Stimulated activated CD8-positive, alpha-beta memory T cell treated with anti-CD3 and anti-CD28 coated beads, Interleukin-15, amount 100 ng/mL, for 48 hours (primary cell): ENCODE data around the gene ADCK1.
"Not testable (repeated sequence)": the region's sequence is repeated elsewhere in the genome, so short reads cannot be mapped to it uniquely, and the experiment has no call there.

Source experiments
- DNase-seq, 2 donors: peaks; one replicate each; pipeline ENCODE4 v3.0.0-alpha.2; 2020; ENCODE audit warnings: low read depth in 2 of 2

The ADCK1 gene

DNA sequence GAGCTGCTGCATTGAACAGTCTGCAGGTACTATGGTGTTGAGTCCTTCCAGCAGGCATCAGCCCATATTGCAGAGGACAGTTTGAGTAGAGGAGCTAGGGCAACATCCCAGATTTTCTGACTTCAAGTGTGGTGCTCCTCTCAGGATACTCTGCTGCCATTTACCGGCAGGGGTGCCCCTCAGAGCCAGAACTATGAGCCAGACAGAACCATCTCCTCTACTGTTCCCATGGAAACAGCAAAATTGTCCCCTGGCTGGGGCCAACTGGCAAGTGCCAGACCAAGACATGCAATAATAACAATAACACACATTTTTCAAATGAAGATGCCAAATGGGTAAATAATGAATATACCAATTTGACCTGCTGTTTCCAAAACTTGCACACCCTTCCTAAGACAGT, 102.9 kb downstream of the ADCK1 start:
- DNase-seq, result no peak

DNA sequence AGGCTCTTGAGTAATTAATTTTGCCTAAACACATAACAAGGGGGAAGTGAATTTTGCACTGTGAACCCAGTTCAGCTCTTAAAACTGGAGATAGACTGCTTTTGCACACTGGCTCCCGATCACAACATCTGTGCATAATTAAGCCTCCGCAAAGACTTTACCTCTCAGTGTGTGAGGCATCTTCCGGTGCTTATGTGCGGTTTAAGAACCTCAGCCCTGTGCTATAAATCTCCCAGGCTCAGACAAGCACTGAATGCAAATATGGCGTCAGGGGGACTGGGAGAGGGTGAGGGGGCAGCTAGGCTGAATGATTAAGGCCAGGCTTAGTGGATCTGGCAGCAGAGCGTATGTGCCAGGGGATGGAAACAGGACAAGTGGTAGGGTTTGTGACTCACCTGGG, 103.3 kb downstream of the ADCK1 start:
- DNase-seq, result no peak

- no peak for DNase-seq
These were observed 104.2 kb downstream of the ADCK1 start for GRCh38 chr14:77903937-77904617.

DNA sequence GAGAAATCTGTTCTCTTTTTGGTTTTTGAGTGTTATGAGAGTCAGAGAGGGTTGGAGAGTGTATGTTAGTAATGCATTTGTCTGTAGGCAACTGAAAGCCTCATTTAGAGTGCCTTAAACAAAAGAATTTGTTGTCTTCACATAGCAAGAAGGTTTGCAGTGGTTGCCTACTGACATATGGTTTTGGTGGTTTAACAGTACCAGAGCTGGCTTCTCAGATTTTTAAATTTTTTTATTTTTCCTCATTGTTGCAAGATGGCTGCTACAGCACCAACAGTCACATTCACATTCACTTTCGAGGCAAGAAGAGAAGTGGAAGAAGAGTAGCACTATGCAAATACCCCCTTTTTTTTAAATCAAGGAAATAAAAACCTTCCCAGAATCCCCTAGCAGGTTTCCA, 106.5 kb downstream of the ADCK1 start:
- DNase-seq, result no peak

- DNase-seq, result no peak
These were observed 108.9 kb downstream of the ADCK1 start for GRCh38 chr14:77908847-77909246.

DNA sequence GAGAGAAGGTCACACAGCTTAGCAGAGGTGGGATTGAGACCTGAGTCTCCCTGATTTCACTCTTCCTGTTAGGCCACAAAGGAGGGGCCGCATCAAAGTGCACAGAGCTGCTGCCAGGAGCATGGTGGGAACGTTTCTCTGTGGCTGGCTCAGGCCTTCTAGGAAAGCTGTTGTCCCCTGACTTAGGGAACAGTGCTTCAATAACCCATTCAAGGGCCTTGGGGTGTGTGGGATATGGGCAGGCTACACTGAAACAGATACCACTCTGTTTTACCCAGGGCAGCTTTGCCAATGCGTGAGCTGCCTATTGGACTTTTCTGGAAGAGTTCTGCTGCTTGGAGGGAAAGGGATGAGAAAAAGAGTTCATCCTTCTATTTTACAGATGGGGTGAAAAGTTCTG, 110.0 kb downstream of the ADCK1 start:
- DNase-seq, result no peak

DNA sequence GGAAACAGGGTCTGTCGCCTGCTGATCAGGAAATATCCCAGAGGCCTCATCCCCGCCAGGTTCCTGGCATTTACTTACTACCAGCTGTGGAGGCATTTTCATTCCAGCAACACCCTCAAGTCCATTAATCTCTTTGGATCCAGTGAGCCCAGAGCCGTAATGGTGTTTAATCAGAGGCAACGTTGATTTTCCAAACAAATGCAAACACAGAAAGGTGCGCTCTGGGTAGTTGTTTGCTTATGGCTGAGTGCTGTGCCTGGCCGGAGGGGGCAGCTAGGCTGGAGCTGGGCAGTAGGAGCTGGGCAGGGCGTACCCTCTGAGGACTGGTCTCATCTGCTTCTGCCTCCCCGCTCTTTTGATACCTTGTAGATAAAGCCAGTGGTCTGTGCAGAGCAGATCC, 110.6 kb downstream of the ADCK1 start:
- no peak for DNase-seq

- no peak for DNase-seq
These were observed 111.4 kb downstream of the ADCK1 start for GRCh38 chr14:77911356-77911755.

- DNase-seq, result no peak
These were observed 113.0 kb downstream of the ADCK1 start for GRCh38 chr14:77912754-77913556.

GRCh38 chr14:77914073-77914721, 114.3 kb downstream of the ADCK1 start:
- no peak for DNase-seq

- not testable (repeated sequence) for DNase-seq
These were observed 115.5 kb downstream of the ADCK1 start for GRCh38 chr14:77915390-77915789.

- no peak for DNase-seq
These were observed 117.7 kb downstream of the ADCK1 start for GRCh38 chr14:77917491-77918201.

GRCh38 chr14:77918448-77918847, 118.5 kb downstream of the ADCK1 start:
- no peak for DNase-seq

DNA sequence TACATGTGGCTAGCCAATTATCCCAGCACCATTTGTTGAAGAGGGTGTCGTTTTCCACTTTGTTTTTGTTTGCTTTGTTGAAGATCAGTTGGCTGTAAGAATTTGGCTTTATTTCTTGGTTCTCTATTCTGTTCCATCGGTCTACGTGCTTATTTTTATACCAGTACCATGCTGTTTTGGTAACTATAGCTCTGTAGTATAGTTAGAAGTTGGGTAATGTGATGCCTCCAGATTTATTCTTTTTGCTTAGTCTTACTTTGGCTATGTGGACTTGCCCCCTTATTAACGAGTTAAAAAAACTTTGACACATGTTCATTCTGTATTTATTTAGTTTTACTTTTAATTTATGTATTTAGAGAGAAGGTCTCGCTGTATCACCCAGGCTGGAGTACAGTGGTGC, 120.4 kb downstream of the ADCK1 start:
- no peak for DNase-seq

DNA sequence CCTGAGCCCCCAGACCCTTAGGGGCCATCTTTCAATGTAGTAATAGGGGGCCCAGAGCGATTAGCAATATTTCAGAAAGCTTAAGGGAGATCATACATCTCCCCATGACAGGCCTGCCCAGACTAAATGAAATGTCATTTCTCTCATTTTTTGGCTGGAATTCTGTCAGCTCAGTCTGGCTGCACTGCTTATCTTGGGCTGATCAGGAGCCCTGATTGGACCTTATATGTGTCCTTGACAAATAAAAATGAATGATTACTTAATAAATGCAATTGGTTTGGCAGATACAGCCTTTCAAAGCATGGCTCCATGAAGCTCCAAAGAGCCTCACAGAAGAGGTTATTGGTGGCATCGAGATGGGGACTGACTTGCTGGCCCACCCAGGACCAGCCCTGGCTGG, 121.9 kb downstream of the ADCK1 start:
- DNase-seq, result no peak

DNA sequence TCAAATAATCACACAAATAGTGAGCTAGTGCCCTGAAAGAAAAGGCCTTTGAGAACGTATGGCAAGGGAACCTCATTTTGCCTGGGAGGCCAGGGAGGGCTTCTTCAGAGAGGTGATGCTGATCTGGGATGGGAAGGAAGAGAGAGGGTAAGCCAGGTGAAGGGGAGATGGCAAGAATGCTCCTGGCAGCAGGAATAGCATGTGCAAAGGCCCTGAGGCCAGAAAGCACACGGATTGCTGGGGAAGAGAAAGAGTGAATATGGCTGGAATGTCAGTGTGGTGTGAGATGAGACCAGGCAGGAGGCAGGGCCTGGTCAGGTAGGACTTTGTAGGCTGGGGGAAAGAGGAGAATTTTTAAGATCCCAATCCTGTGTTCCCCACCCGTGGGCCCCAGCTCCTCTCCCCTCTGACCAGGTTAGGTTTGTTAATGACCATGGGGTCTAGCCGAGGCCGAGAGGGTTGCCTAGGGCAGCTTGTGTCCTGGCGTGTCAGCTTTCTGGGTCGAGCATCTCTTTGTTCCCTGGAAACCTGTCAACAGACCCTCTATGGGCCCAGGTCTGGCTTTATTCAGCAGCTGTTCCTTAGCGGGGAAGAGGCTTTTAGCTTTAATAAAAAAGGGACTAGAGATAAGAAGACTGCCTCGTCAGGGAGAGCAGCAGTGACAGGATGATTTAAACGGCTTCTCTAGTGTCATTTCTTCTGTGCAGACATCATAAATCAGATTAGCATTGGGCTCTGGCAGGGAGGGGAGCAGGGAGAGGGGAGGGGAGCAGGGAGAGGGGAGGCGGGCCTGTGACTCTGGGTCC, 123.4 kb downstream of the ADCK1 start:
- no peak for DNase-seq

GRCh38 chr14:77924141-77924948, 124.4 kb downstream of the ADCK1 start:
- DNase-seq, result no peak

DNA sequence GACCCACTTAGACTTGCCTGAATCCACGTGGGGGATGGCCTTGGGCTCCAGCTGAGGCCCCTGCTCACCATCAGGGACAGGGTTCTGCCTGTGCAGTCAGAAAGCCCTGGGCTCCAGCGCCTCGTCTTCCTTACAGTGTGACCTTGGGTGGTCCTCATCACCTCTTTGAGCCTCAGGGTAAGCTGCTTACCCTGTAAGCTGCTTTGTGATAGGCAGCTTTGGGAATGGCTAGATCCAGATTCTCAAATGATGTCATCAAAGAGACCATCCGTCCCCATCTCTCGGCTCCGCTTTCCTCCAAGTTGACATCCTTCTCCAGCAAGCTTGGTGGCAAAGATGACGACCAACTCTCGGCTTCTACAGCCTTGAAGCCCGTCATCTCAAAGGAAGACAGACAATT, 127.0 kb downstream of the ADCK1 start:
- DNase-seq, result no peak

- no peak for DNase-seq
These were observed 131.5 kb downstream of the ADCK1 start for GRCh38 chr14:77931441-77931840.

DNA sequence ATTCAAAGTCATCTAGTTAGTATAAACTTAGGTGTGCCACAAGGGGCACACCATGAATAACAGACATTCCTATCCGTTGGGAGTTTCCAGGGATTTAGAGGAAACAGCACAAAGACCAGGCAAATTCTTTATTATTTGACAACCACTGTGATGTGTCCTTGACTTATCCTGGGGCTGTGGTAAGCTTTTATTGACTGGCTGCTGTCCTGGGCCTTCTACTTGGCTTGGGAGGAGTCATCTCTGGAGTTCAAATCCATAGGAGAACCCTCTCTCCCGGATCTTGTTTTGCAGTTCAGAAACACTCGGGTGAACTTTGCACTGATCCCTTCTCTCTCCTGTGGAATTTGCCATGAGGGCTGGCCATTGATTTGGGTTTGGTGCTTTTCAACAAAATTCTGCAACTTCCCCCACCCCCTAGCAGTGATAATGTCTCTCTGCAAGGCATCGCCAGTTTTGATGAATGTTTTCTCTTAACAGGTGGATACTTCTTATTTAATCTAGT, 136.3 kb downstream of the ADCK1 start:
- DNase-seq, result no peak
